Activated CD4-positive, alpha-beta T cell treated with anti-CD3 and anti-CD28 coated beads for 48 hours (primary cell): ENCODE measurements around the gene PRR5L.
"Not testable (repeated sequence)": the region's sequence is repeated elsewhere in the genome, so short reads cannot be mapped to it uniquely, and the experiment has no call there.

Source experiments
- DNase-seq: peaks from one replicate; pipeline ENCODE4 v3.0.0-alpha.2; 2020

The PRR5L gene

DNA sequence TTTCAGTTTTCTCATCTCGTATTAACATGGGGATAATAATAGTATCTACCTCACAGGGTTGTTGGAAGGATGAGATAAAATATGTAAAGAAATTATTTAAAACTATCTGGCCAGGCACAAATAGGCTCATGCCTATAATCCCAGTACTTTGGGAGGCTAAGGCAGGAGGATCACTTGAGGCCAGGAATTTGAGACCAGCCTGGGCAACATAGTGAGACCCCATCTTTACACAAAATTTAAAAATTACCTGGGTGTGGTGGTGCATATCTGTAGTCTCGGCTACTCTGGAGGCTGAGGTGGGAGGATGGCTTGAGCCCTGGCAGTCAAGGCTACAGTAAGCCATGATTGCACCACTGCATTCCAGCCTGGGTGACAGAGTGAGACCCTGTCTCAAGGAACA is 215.0 kb downstream of the PRR5L start:
- not testable (repeated sequence) for DNase-seq

DNA sequence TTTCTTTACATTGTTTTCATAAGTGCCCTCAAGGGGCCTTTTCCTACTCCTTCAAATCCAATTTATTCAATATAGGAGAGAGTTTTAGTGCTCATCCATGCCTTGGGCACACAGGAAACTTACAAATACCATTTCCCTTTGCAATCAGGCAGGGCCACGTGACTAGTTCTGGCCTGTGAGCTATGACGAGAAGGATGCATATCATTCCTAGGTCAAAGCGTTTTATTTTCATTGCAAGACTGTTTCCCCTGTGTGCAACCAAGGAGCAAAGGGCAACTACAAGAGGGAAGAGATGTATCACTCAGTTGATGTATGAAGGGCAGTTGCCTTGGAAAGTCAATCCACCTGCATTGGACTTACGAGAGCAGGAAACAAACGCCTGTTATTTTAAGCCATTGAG is 215.9 kb downstream of the PRR5L start:
- DNase-seq = no peak

DNA sequence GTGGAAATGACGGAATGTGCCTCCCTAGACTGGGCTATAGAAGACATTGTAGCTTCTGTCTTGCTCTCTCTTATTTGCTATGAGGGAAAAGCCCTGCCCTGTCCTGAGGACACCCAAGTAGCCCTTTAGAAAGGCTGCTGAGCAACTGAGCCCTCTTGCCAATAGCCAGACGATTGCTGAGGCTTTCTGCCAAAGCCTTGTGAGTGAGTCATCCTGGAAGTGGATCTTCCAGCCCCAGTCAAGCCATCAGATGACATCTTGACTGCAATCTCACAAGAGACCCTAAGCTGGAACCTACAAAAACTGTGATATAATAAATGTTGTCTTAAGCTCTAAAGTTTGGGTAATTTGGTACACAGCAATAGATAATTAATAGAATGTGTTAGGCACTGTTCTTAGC is 217.9 kb downstream of the PRR5L start:
- no peak for DNase-seq
